HEK293T (cell line): Measurements from ENCODE around the gene LAMTOR1.
"Not testable (repeated sequence)": the region's sequence is repeated elsewhere in the genome, so short reads cannot be mapped to it uniquely, and the experiment has no call there.

Experiments
- CTCF ChIA-PET: fragments of 350-600 bp; formaldehyde crosslinking; extraction: SDS; loops from one replicate; lab custom pipeline; 2021; ENCODE audit warnings: antibody characterized with exemption, inconsistent platforms; lab: Yijun Ruan, JAX
- POLR2A ChIA-PET: fragments of 350-600 bp; formaldehyde crosslinking; extraction: SDS; loops from one replicate; lab custom pipeline; 2020; ENCODE audit warnings: antibody characterized with exemption, inconsistent platforms; lab: Yijun Ruan, JAX
- DNase-seq: peaks from one replicate; pipeline ENCODE4 v3.0.0; 2012; ENCODE audit warnings: mixed read lengths; ENCODE audit errors: extremely low spot score
- ARNT ChIP-seq: fragments of 450-650 bp; IDR thresholded peaks from 2 replicates; pipeline ENCODE4 v1.6.1; 2017; ENCODE audit warnings: mild to moderate bottlenecking
- BHLHE40 ChIP-seq: fragments of 450-650 bp; IDR thresholded peaks from 2 replicates; pipeline ENCODE4 v1.6.1; 2016; ENCODE audit warnings: mild to moderate bottlenecking, moderate library complexity, borderline replicate concordance
- CTBP1 ChIP-seq: fragments of 450-650 bp; IDR thresholded peaks from 2 replicates; pipeline ENCODE4 v1.6.1; 2016; ENCODE audit warnings: borderline replicate concordance
- ELF4 ChIP-seq: fragments of 450-650 bp; IDR thresholded peaks from 2 replicates; pipeline ENCODE4 v1.6.1; 2017; ENCODE audit warnings: antibody characterized with exemption
- FOXA1 ChIP-seq: fragments of 450-650 bp; IDR thresholded peaks from 2 replicates; pipeline ENCODE4 v1.6.1; 2016; ENCODE audit warnings: mild to moderate bottlenecking
- FOXK2 ChIP-seq: fragments of 450-650 bp; IDR thresholded peaks from 2 replicates; pipeline ENCODE4 v1.6.1; 2016; ENCODE audit warnings: mild to moderate bottlenecking
- FOXM1 ChIP-seq: fragments of 450-650 bp; IDR thresholded peaks from 2 replicates; pipeline ENCODE4 v1.6.1; 2017; ENCODE audit warnings: mild to moderate bottlenecking, borderline replicate concordance
- HDGF ChIP-seq: fragments of 450-650 bp; IDR thresholded peaks from 2 replicates; pipeline ENCODE4 v1.6.1; 2017; ENCODE audit warnings: antibody characterized with exemption, borderline replicate concordance
- L3MBTL2 ChIP-seq: fragments of 450-650 bp; conservative IDR thresholded peaks from 2 replicates; pipeline ENCODE4 v1.6.1; 2016; ENCODE audit warnings: mild to moderate bottlenecking
- LEF1 ChIP-seq: fragments of 450-650 bp; IDR thresholded peaks from 2 replicates; pipeline ENCODE4 v1.6.1; 2017; ENCODE audit warnings: mild to moderate bottlenecking, borderline replicate concordance
- NFRKB ChIP-seq: fragments of 450-650 bp; IDR thresholded peaks from 2 replicates; pipeline ENCODE4 v1.6.1; 2016; ENCODE audit warnings: mild to moderate bottlenecking, moderate library complexity
- SP1 ChIP-seq: fragments of 450-650 bp; IDR thresholded peaks from 2 replicates; pipeline ENCODE4 v1.6.1; 2017
- SUZ12 ChIP-seq: fragments of 450-650 bp; IDR thresholded peaks from 2 replicates; pipeline ENCODE4 v1.6.1; 2016; ENCODE audit warnings: mild to moderate bottlenecking
- TARDBP ChIP-seq: fragments of 450-650 bp; IDR thresholded peaks from 2 replicates; pipeline ENCODE4 v1.6.1; 2016
- ZNF384 ChIP-seq: fragments of 450-650 bp; IDR thresholded peaks from 2 replicates; pipeline ENCODE4 v1.6.1; 2016
- TF ChIP-seq, protein P1 (sequence below): fragments of 450-650 bp; IDR thresholded peaks from 2 replicates; pipeline ENCODE4 v1.6.1; 2016

The LAMTOR1 gene

DNA sequence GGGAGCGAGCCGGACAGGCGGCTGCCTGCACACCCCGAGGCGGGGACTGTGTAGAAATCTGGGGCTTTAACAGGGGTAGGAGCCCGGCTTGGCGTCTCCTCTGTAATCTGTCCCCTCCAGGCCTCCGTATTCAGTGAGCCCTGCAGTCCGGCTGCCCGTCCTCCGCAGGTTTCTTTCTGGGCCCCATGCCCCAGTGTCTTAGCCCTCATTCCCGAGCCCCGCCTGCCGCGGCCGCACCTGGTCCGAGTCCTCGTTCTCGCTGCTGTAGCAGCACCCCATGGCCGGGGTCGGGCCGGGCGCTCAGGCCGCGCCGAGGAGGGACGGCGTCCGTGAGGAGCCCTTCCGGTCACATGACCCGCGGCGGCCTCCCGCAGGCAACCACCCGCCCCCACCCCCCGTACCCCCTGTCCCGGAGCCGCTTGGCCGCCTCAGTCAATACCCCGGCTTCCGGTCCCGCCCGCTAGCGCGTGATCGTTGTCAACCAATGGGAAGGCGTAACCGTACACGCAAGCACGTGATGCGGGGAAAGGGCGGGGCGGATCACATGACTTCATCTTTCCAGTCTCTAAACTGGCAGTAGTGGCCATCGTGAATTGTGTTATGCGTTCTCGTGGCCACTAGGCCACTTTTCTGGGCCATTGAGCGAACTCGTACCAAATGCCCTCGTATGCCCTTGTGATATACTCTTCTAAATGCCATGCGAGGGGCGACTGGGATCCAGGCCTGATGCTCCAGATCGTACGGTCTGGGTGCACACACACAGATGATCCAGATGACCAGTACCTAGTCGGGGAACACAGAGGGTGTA, at the start of gene LAMTOR1:
Gene LAMTOR1, minus strand, starts transcription at position 352 of the 808 bp plus-strand sequence. Its CDS starts 73 bp downstream, at position 279.
- DNase-seq, result peak; percentile 95
- POLR2A ChIA-PET, result interaction anchor here (1.0 to 1.2 kb wide), 2 partner anchors 9 to 10 kb away, joined by 4 read pairs; partner anchors contain the start of gene ANAPC15
- CTCF ChIA-PET, result no interaction called here
- no peak for TF ChIP-seq CTBP1
- TF ChIP-seq TARDBP, result no peak
- TF ChIP-seq L3MBTL2, result peak; percentile 95
- peak; percentile 59 for TF ChIP-seq ELF4
- TF ChIP-seq SUZ12, result no peak

DNA sequence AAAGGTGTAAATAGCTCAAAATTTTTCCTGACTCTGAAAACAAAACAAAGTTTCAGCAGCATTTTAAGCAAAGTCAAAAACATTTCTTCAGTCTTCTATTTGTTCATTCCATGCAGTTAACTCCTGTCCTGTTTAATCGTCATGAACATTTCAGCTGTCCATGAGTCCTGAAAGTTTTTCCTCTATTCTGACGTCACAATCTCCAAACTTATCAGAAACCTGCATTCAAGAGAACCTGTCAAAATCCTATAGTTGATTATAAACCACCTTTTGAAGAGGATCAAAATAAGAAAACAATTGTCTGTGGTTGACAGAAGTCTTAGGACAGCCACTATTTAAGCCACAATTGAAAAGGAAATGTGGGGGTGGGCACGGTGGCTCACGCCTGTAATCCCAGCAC, 47.8 kb upstream of the LAMTOR1 start:
- DNase-seq, result no peak
- ChIA-PET CTCF (no interaction called here), POLR2A (no interaction called here)
- TF ChIP-seq ELF4 (no peak), LEF1 (no peak), CTBP1 (no peak), FOXM1 (no peak), FOXK2 (no peak), SP1 (no peak), TARDBP (no peak), SUZ12 (no peak), ZNF384 (no peak), FOXA1 (no peak), BHLHE40 (no peak), HDGF (no peak), L3MBTL2 (no peak), ARNT (no peak), NFRKB (no peak)
- TF ChIP-seq, protein P1, sequence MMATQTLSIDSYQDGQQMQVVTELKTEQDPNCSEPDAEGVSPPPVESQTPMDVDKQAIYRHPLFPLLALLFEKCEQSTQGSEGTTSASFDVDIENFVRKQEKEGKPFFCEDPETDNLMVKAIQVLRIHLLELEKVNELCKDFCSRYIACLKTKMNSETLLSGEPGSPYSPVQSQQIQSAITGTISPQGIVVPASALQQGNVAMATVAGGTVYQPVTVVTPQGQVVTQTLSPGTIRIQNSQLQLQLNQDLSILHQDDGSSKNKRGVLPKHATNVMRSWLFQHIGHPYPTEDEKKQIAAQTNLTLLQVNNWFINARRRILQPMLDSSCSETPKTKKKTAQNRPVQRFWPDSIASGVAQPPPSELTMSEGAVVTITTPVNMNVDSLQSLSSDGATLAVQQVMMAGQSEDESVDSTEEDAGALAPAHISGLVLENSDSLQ, result no peak

DNA sequence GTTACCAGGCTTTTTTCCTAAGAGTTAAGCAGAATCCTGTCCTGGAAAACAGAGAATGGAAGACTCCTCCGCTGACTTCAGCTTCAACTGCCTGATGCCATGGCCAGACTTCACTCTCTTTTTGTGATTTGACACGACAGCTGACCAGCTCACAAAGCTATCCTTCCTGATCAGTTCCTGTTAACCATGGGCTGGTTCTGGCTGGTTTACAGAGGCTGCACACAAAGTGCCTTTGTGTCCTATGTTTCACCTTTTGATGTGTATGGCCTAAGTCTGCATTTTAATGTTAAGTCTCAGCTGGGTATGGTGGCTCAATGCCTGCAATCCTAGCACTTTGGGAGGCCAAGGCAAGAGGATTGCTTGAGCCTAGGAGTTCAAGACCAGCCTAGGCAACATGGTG, 43.5 kb upstream of the LAMTOR1 start:
- POLR2A ChIA-PET, result no interaction called here
- CTCF ChIA-PET, result no interaction called here
- DNase-seq, result no peak
- TF ChIP-seq SP1, result no peak

DNA sequence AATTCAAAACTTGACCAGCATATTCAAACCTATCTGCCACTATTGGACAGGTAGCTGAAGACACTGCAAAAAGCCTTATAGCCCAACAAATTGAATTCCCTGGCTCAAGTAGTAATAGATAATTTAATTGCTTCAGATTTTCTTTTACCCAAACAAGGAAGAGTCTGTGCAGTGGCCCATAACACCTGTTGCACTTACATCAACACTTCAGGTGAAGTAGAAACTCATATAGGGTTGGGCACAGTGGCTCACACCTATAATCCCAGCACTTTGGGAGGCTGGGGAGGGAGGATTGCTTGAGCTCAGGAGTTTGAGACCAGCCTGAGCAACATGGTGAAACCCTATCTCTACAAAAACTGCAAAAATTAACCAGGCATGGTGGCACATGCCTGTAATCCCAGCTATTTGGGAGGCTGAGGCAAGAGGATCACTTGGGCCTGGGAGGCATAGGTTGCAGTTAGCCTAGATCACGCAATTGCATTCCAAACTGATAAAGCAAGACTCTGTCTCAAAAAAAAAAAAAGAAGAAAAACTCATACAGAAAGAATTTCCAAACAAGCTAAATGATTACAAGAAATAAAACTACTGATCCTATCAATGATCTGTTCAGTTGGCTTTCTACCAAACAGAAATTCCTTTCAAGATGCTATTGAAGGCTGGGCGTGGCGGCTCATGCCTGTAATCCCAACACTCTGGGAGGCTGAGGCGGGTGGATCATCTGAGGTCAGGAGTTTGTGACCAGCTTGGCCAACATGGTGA, 41.9 kb upstream of the LAMTOR1 start:
- CTCF ChIA-PET, result interaction anchor here (0.6 to 2.1 kb wide), 6 partner anchors 9 to 119 kb away, joined by 3 to 16 read pairs (median 4); no protein-coding TSS in a partner anchor
- DNase-seq, result no peak
- POLR2A ChIA-PET, result interaction anchor here (2.2 kb wide), 1 partner anchor 32 kb away, joined by 7 read pairs; the partner anchor contains the start of gene ANAPC15
- TF ChIP-seq HDGF, result no peak
- no peak for TF ChIP-seq L3MBTL2
- no peak for TF ChIP-seq ELF4
- TF ChIP-seq, protein P1, result no peak
- TF ChIP-seq ZNF384, result no peak

DNA sequence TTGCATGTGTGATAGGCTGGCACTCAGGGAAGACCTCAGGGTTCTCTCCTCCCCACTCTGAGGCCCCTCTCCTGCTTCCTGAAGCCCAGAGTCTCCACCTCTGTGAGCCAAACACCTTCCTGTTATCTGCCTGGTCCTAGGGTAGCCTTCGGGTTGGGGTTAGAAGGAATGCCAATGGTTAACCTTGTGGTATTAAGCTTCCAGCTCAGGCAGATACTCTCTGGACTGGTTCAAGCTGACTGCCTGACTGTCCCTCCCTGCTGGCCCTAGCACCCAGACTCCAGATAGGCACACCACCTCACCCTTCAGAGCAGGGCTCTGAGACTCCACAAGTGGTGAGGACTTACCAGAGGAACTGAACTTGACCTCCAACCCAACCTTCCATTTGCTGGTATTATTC, 39.4 kb upstream of the LAMTOR1 start:
- DNase-seq, CTCF ChIA-PET: not testable (repeated sequence)
- POLR2A ChIA-PET, result interaction anchor here (2.2 kb wide), 1 partner anchor 30 kb away, joined by 7 read pairs; the partner anchor contains the start of gene ANAPC15

DNA sequence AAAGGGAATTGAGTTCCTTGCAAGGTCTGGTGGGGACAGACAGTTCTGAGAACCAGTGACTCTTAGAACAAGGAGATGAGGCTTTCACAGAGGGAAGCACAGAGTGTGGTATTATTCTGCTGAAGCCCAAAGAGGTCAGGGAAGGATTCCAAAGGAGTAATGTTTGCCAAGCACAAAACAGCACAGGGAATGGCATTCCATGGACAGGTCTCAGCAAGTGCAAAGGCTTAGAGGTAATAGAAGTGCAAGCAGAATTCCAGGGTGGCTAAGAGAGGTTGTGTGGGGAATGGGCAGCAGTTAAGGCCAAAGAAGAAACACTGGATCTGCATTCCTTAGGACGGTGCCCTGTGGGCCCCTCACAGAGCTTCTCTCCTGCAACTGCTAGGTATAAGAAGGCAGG, 39.0 kb upstream of the LAMTOR1 start:
- DNase-seq, CTCF ChIA-PET: not testable (repeated sequence)
- POLR2A ChIA-PET, result interaction anchor here (1.0 kb wide), 1 partner anchor 30 kb away, joined by 3 read pairs; the partner anchor contains the start of gene ANAPC15

DNA sequence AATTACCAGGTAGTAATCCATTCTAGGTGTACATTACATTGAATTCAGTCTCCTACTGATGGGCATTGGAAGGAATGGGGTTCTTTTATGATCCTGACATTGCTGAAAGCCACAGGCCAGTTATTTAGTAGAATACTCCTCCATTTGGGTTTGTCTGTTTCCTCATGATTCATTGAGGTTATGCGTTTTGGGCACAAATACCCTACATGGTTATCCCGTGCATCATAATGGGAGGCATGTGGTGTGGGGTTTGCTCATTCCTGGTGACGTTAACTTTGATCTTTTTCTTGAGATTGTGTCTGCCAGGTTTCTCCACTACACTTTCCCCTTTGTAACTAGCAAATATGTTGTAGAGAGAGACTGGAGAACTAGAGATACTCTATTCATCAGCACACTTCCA, 38.0 kb upstream of the LAMTOR1 start:
- CTCF ChIA-PET, result no interaction called here
- DNase-seq, result no peak
- TF ChIP-seq NFRKB (no peak), ZNF384 (no peak), SP1 (no peak), TARDBP (no peak), L3MBTL2 (no peak), SUZ12 (no peak), BHLHE40 (no peak), FOXM1 (no peak), FOXK2 (no peak), LEF1 (no peak), HDGF (no peak), FOXA1 (no peak), ELF4 (no peak), CTBP1 (no peak), ARNT (no peak)
- TF ChIP-seq, protein P1, result no peak
- POLR2A ChIA-PET, result interaction anchor here (1.0 kb wide), 1 partner anchor 29 kb away, joined by 3 read pairs; the partner anchor contains the start of gene ANAPC15
